Pancreas (tissue), 10 donors: ENCODE results near the gene GMDS. TPM values are rescaled to one million over a fixed set of nuclear protein-coding genes. Genes with fewer than 3 reads are reported as not detected.

Experiments used
- ATAC-seq, 4 donors: fragments of 200-7000 bp; cut with Tn5 transposase; one replicate each; pipeline versions ENCODE4 v1.8.0 to v1.9.1; 2020; ENCODE audit warnings: mild to moderate bottlenecking in 4 of 4, moderate library complexity in 4 of 4
- DNase-seq, 6 donors: peaks; one replicate each; pipeline ENCODE4 v3.0.0-alpha.2; 2020
- FAIRE-seq: peaks from 2 replicates; lab custom pipeline; 2012; peaks lifted over from hg19 to GRCh38; lab: Jason Lieb, UNC
- H3K27ac ChIP-seq, 4 donors: fragments of 200-600 bp; sonication (generic); 1 replicate in 3 of 4; 2 replicates in 1 of 4; pipeline versions ENCODE4 v1.5.0 to v1.8.0; 2020
- H3K27me3 ChIP-seq, 4 donors: fragments of 200-600 bp; one replicate each; pipeline ENCODE4 v1.8.0; 2021
- H3K36me3 ChIP-seq, 3 donors: fragments of 200-600 bp; sonication (generic) in 1 of 3; one replicate each; pipeline versions ENCODE4 v1.5.0 to v1.8.0; 2020 to 2021
- H3K4me1 ChIP-seq, 3 donors: fragments of 200-600 bp; one replicate each; pipeline ENCODE4 v1.8.0; 2021
- H3K4me3 ChIP-seq, 4 donors: fragments of 200-600 bp; sonication (generic) in 2 of 4; one replicate each; pipeline versions ENCODE4 v1.5.0 to v1.8.0; 2020 to 2021
- H3K9me3 ChIP-seq, 4 donors: fragments of 200-600 bp; one replicate each; pipeline ENCODE4 v1.8.0; 2021
- WGBS, 2 donors: extraction: QIAGEN DNeasy Blood & Tissue Kit; methylation state at CpG; one replicate each; pipeline ENCODE4 v1.1.7; 2013; 5-methylcytosine and 5-hydroxymethylcytosine counted together
- intact Hi-C, 3 donors: fragments of 100-400 bp; cut with DNase I; formaldehyde crosslinking; loops; one replicate each; pipeline versions ENCODE4 v1.11.1 to v1.14.2; 2022
- polyA plus RNA-seq, 2 donors: library from polyadenylated mRNA; stranded (reverse); fragments of 200-250 nt; gene quantifications; one replicate each; pipeline ENCODE4 v1.2.3, GENCODE V29; 2013
- total RNA-seq, 6 donors: library from RNA; stranded (reverse); fragmentation: NEBNext Ultra II Directional in 4 of 6; extraction: Animal tissue kit (Norgen Biotek cat#: 25700) in 4 of 6; gene quantifications; one replicate each; pipeline versions ENCODE4 v1.2.1 to v1.2.4, GENCODE V29; 2021 to 2023
- TF ChIP-seq, protein P1 (sequence below), 4 donors: fragments of 200-600 bp; sonication (generic) in 3 of 4; IDR thresholded peaks; one replicate each; pipeline versions ENCODE4 v1.5.0 to v1.8.0; 2021; ENCODE audit warnings: antibody characterized with exemption in 4 of 4
- donor health status: healthy with polysubstance abuse.
- donor health status: DM: no; HTN: no; CAD: no; lungs with moderate emphysema.
- donor health status: DM: no; HTN: no; CAD: no.
- donor health status: control.
- donor health status: control.
- donor health status: Bipolar disorder and iron deficiency.
- donor health status: DM: yes; HTN: yes; CAD: no.
- donor health status: DM: no; HTN: no; CAD: no.
- donor health status: DM: no; HTN: no; CAD: no.
- donor health status: DM: yes; HTN: yes; CAD: no.

The GMDS gene
- total and polyA plus RNA-seq, 8 donors = 7.6 to 40.8 (median 26.5) TPM

DNA sequence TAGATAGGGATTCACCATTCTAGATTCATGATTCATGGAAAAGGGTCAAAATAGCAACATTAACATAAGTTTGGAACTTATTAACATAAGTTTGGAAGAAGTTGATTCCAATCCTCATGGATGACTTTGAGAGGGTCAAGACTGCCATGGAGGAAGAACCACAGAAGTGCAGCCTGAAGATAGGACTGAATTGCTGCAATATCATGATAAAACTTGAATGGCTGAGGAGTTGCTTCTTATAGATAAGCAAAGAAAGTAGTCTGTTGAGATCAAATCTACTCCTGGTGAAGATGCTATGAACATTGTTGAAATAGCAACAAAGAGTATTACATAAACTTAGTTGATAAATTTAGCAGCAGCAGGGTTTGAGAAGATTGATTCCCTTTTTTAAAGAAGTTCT, 62.2 kb downstream of the GMDS start:
- Histone ChIP-seq H3K4me3 (no peak overlapping the region), H3K27ac (no peak overlapping the region), H3K27me3 (no peaks in the 10 kb centered on the region), H3K36me3 (no peaks in the 10 kb centered on the region), H3K4me1 (peaks cover 0 to 5% (median 0%) of the 10 kb centered on the region in 3 donors), H3K9me3 (no peaks in the 10 kb centered on the region)
- TF ChIP-seq, protein P1, sequence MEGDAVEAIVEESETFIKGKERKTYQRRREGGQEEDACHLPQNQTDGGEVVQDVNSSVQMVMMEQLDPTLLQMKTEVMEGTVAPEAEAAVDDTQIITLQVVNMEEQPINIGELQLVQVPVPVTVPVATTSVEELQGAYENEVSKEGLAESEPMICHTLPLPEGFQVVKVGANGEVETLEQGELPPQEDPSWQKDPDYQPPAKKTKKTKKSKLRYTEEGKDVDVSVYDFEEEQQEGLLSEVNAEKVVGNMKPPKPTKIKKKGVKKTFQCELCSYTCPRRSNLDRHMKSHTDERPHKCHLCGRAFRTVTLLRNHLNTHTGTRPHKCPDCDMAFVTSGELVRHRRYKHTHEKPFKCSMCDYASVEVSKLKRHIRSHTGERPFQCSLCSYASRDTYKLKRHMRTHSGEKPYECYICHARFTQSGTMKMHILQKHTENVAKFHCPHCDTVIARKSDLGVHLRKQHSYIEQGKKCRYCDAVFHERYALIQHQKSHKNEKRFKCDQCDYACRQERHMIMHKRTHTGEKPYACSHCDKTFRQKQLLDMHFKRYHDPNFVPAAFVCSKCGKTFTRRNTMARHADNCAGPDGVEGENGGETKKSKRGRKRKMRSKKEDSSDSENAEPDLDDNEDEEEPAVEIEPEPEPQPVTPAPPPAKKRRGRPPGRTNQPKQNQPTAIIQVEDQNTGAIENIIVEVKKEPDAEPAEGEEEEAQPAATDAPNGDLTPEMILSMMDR (IDR thresholded peaks at IDR 0.05) = no peak
- FAIRE-seq (no peak), DNase-seq (no peak), ATAC-seq (no peak)
- intact Hi-C loops = no loop called here

DNA sequence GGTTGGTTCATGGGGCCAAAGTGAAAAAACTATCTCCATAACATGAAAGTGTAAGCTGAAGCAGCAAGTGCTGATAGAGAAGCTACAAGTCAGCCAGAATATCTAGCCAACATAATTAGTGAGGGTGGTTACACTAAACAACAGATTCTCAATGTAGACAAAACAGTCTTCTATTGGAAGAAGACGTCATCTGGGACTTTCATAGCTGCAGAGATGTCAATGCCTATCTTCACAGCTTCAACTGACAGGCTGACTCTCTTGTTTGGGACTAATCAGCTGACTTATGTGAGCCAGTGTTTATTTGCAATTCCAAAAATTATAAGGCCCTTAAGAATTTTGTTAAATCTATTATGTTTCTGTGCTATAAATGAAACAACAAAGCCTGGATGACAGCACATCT, 63.2 kb downstream of the GMDS start:
- DNase-seq (no peak), FAIRE-seq (no peak), ATAC-seq (no peak)
- H3K9me3 ChIP-seq = no peaks in the 10 kb centered on the region
- peaks cover 0 to 5% (median 0%) of the 10 kb centered on the region in 3 donors for H3K4me1 ChIP-seq
- no peaks in the 10 kb centered on the region for H3K27me3 ChIP-seq
- H3K27ac ChIP-seq = no peak overlapping the region
- H3K4me3 ChIP-seq = no peak overlapping the region
- TF ChIP-seq, protein P1 (IDR thresholded peaks at IDR 0.05) = no peak
- WGBS, 2 donors = 78 to 81% methylated on average over 1 of the region's 1 CpG
- H3K36me3 ChIP-seq = no peaks in the 10 kb centered on the region
- intact Hi-C loops = no loop called here

DNA sequence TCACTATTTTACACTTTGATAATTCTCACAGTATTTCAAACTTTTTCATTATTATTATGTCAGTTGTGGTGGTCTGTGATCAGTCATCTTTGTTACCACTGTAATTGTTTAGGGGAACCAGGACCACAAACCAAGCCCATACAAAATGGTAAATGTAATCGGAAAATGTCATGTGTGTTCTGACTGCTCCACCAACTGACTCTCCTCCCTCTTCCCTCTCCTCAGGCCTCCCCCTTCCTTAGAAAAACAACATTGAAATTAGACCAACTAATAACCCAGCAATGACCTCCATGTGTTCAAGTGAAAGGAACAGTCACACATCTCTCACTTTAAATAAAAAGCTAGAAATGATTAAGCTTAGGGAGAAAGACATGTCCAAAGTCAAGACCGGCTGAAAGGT, 63.8 kb downstream of the GMDS start:
- no peak for DNase-seq
- no peak overlapping the region for H3K4me3 ChIP-seq

DNA sequence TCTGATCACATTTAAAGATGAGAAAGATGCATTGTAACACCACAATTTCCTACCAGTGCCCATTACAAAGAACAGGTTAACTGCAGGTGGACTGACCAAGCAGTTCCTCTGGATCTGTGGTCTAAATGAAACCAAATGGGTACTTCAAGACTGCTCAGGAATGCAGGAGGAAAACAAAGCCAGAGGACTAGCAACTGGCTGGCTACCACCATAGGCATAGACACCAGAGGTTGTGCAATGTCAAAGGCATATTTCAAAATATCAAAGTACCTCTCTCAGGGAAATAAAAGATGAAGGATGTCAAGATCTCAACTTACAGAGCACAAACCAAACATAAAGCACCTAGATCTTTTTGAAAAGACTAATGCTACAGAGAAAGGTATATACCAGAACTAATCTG, 65.5 kb downstream of the GMDS start:
- no peak overlapping the region for H3K27ac ChIP-seq
- peaks cover 0 to 5% (median 0%) of the 10 kb centered on the region in 3 donors for H3K4me1 ChIP-seq
- no peaks in the 10 kb centered on the region for H3K36me3 ChIP-seq
- H3K9me3 ChIP-seq = no peaks in the 10 kb centered on the region
- TF ChIP-seq, protein P1 (IDR thresholded peaks at IDR 0.05) = no peak
- DNase-seq = no peak
- no peak overlapping the region for H3K4me3 ChIP-seq
- intact Hi-C loops = no loop called here
- no peaks in the 10 kb centered on the region for H3K27me3 ChIP-seq
- no peak for FAIRE-seq
- ATAC-seq = no peak

More for the DNA sequence above, 63.8 kb downstream of the GMDS start:
- no peak overlapping the region for H3K27ac ChIP-seq
- 65 to 71% methylated on average over 2 of the region's 2 CpGs for WGBS, 2 donors
- TF ChIP-seq, protein P1 (IDR thresholded peaks at IDR 0.05) = no peak
- H3K27me3 ChIP-seq = no peaks in the 10 kb centered on the region
- peak in 1 of 4 donors; percentile 25 for ATAC-seq
- intact Hi-C loops = no loop called here
- H3K4me1 ChIP-seq = peaks cover 0 to 5% (median 0%) of the 10 kb centered on the region in 3 donors
- no peaks in the 10 kb centered on the region for H3K9me3 ChIP-seq
- H3K36me3 ChIP-seq = no peaks in the 10 kb centered on the region
- no peak for FAIRE-seq

DNA sequence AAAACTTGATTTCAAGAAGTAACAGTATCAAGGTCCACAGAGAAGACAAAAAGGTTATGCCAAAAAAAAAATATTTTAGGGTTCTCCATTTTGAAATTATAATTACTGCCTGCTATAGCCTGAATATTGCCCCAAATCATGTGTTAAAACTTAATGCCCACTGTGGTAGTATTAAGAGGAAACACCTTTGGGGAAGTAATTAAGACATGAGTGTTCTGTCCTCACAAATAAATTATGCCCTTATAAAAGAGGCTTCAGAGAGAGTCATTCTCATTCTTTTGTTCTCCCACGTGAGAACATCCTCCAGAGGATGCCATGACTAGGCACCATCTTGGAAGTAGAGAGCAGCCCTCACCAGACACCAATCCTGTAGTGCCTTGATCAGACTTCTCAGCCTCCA, 66.2 kb downstream of the GMDS start:
- TF ChIP-seq, protein P1 (IDR thresholded peaks at IDR 0.05) = no peak
- FAIRE-seq = no peak
- intact Hi-C loops = no loop called here
- H3K4me3 ChIP-seq = no peak overlapping the region
- peaks cover 0 to 5% (median 0%) of the 10 kb centered on the region in 3 donors for H3K4me1 ChIP-seq
- H3K27me3 ChIP-seq = no peaks in the 10 kb centered on the region
- no peaks in the 10 kb centered on the region for H3K9me3 ChIP-seq
- H3K36me3 ChIP-seq = no peaks in the 10 kb centered on the region
- no peak for ATAC-seq
- 83 to 91% methylated on average over 1 of the region's 1 CpG for WGBS, 2 donors
- H3K27ac ChIP-seq = no peak overlapping the region
- no peak for DNase-seq
